ENCODE results near the gene FHAD1.

DNA sequence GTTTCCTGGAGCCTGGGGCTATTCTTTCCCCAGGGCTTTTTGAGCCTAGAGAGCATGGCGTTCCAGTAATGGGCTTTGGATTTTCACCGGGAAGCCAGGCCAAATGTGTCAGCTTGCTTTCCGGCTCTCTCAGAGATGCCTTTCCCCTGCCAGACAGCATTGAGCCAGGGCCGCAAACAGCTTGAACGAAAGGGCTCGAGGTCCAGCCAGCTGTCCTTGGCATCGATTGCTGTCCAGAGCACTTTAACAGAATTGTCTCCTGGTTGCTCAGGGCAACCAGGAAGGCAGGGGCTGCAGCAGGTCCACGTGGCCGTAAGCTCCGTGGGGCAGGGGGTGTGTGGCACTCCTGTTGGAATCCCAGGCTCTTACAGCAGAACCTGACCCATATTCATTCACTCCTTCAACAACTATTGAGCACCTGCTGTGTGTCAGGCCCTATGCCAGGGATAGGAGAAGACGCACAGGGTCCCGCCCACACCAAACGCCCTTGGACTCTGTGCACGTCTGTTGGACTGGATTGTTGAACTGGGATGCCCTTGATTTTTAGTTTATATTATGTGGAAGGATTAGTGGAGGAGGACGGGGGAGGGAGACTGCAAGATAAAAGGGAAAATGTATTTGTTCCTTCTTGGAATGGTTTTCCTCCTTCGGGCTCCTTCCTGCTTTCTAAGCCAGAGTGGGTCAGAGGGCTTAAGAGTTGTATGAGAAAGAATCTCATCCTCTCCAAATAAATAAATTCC lies 123.9 kb downstream of the FHAD1 start:
- peak; percentile 32; the same call in 1 of the 2 replicates for TF ChIP-seq MIXL1 (CRISPR knock-in tag; IDR thresholded peaks at IDR 0.05)
- TF ChIP-seq, protein P1, sequence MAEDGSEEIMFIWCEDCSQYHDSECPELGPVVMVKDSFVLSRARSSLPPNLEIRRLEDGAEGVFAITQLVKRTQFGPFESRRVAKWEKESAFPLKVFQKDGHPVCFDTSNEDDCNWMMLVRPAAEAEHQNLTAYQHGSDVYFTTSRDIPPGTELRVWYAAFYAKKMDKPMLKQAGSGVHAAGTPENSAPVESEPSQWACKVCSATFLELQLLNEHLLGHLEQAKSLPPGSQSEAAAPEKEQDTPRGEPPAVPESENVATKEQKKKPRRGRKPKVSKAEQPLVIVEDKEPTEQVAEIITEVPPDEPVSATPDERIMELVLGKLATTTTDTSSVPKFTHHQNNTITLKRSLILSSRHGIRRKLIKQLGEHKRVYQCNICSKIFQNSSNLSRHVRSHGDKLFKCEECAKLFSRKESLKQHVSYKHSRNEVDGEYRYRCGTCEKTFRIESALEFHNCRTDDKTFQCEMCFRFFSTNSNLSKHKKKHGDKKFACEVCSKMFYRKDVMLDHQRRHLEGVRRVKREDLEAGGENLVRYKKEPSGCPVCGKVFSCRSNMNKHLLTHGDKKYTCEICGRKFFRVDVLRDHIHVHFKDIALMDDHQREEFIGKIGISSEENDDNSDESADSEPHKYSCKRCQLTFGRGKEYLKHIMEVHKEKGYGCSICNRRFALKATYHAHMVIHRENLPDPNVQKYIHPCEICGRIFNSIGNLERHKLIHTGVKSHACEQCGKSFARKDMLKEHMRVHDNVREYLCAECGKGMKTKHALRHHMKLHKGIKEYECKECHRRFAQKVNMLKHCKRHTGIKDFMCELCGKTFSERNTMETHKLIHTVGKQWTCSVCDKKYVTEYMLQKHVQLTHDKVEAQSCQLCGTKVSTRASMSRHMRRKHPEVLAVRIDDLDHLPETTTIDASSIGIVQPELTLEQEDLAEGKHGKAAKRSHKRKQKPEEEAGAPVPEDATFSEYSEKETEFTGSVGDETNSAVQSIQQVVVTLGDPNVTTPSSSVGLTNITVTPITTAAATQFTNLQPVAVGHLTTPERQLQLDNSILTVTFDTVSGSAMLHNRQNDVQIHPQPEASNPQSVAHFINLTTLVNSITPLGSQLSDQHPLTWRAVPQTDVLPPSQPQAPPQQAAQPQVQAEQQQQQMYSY (CRISPR knock-in tag; IDR thresholded peaks at IDR 0.05), result no peak
- TF ChIP-seq KLF16 (CRISPR knock-in tag; IDR thresholded peaks at IDR 0.05), result no peak
- no peak for TF ChIP-seq FOSL1 (CRISPR knock-in tag; IDR thresholded peaks at IDR 0.05; ENCODE audit: borderline replicate concordance)
- TF ChIP-seq, protein P2, sequence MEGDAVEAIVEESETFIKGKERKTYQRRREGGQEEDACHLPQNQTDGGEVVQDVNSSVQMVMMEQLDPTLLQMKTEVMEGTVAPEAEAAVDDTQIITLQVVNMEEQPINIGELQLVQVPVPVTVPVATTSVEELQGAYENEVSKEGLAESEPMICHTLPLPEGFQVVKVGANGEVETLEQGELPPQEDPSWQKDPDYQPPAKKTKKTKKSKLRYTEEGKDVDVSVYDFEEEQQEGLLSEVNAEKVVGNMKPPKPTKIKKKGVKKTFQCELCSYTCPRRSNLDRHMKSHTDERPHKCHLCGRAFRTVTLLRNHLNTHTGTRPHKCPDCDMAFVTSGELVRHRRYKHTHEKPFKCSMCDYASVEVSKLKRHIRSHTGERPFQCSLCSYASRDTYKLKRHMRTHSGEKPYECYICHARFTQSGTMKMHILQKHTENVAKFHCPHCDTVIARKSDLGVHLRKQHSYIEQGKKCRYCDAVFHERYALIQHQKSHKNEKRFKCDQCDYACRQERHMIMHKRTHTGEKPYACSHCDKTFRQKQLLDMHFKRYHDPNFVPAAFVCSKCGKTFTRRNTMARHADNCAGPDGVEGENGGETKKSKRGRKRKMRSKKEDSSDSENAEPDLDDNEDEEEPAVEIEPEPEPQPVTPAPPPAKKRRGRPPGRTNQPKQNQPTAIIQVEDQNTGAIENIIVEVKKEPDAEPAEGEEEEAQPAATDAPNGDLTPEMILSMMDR (CRISPR knock-in tag; IDR thresholded peaks at IDR 0.05), result no peak
- no peak for TF ChIP-seq ZNF44 (CRISPR knock-in tag; IDR thresholded peaks at IDR 0.05)

All from HepG2 (cell line).